HepG2 (cell line): ENCODE data around the gene GATAD2B. TPM values are rescaled to one million over a fixed set of nuclear protein-coding genes. Genes with fewer than 3 reads are reported as not detected.

Experiments used
- ASH2L ChIP-seq: fragments of 300-600, 200-600 bp; sonication (generic); IDR thresholded peaks from 2 replicates; pipeline ENCODE4 v1.7.0; 2017; ENCODE audit warnings: low read depth, mild to moderate bottlenecking, moderate library complexity, mixed read lengths, low read length; ENCODE audit not compliant: insufficient read length
- BCL3 ChIP-seq: sonication (generic); formaldehyde crosslinking; IDR thresholded peaks from 2 replicates; pipeline ENCODE4 v1.5.1; 2020; ENCODE audit warnings: mild to moderate bottlenecking, missing genetic modification reagents, moderate library complexity
- FOSL2 ChIP-seq: sonication (generic); formaldehyde crosslinking; IDR thresholded peaks from 2 replicates; pipeline ENCODE4 v1.4.0; 2020; ENCODE audit warnings: missing genetic modification reagents
- FOXM1 ChIP-seq: sonication (generic); formaldehyde crosslinking; IDR thresholded peaks from 2 replicates; pipeline ENCODE4 v1.5.0; 2020; ENCODE audit warnings: missing genetic modification reagents
- HNRNPH1 ChIP-seq: fragments of 200-400 bp; formaldehyde crosslinking; optimal IDR thresholded peaks from 2 replicates; pipeline ENCODE3; 2017; ENCODE audit warnings: mild to moderate bottlenecking, low read depth, low read length
- KMT2B ChIP-seq: IDR thresholded peaks from 2 replicates; pipeline ENCODE4 v1.6.1; 2016; ENCODE audit warnings: missing genetic modification reagents, missing compliant biosample characterization
- MEF2D ChIP-seq: sonication (generic); formaldehyde crosslinking; IDR thresholded peaks from 2 replicates; pipeline ENCODE4 v1.5.1; 2020; ENCODE audit warnings: mild to moderate bottlenecking, missing genetic modification reagents
- NBN ChIP-seq: fragments of 450-650 bp; conservative IDR thresholded peaks from 2 replicates; pipeline ENCODE4 v1.6.1; 2017
- NCOA5 ChIP-seq: sonication (generic); formaldehyde crosslinking; IDR thresholded peaks from 2 replicates; pipeline ENCODE4 v1.4.0; 2020; ENCODE audit warnings: missing genetic modification reagents
- NFE2 ChIP-seq: sonication (generic); formaldehyde crosslinking; IDR thresholded peaks from 2 replicates; pipeline ENCODE4 v1.4.0; 2020; ENCODE audit warnings: missing genetic modification reagents
- PAX8 ChIP-seq: sonication (generic); formaldehyde crosslinking; IDR thresholded peaks from 2 replicates; pipeline ENCODE4 v1.8.0; 2022; ENCODE audit warnings: mild to moderate bottlenecking, missing genetic modification reagents, borderline replicate concordance
- PLSCR1 ChIP-seq: sonication (generic); formaldehyde crosslinking; IDR thresholded peaks from 2 replicates; pipeline ENCODE4 v1.5.0; 2020; ENCODE audit warnings: missing genetic modification reagents, mild to moderate bottlenecking, borderline replicate concordance
- SAP130 ChIP-seq: IDR thresholded peaks from 2 replicates; pipeline ENCODE4 v1.6.1; 2016; ENCODE audit warnings: low read depth
- SNAI1 ChIP-seq: sonication (generic); formaldehyde crosslinking; IDR thresholded peaks from 2 replicates; pipeline ENCODE4 v1.5.0; 2020; ENCODE audit warnings: mild to moderate bottlenecking, missing genetic modification reagents, borderline replicate concordance
- SNAPC2 ChIP-seq: sonication (generic); formaldehyde crosslinking; IDR thresholded peaks from 2 replicates; pipeline ENCODE4 v1.8.1; 2022; ENCODE audit warnings: mild to moderate bottlenecking, missing genetic modification reagents
- SP1 ChIP-seq, 2 experiments: fragments of 450-650 bp in 1 of 2; sonication (generic) in 1 of 2; formaldehyde crosslinking in 1 of 2; IDR thresholded peaks; 2 replicates each; pipeline versions ENCODE4 v1.4.0 to v1.6.1; 2016 to 2020; ENCODE audit warnings: missing genetic modification reagents in 1 of 2
- TCF7L2 ChIP-seq: IDR thresholded peaks from 2 replicates; pipeline ENCODE4 v1.6.1; 2011; ENCODE audit warnings: mild to moderate bottlenecking, low read depth, low read length, moderate library complexity
- TP53 ChIP-seq: sonication (generic); formaldehyde crosslinking; conservative IDR thresholded peaks from 2 replicates; pipeline ENCODE4 v1.4.0; 2020; ENCODE audit warnings: missing genetic modification reagents
- ZFP36L2 ChIP-seq: sonication (generic); formaldehyde crosslinking; IDR thresholded peaks from 2 replicates; pipeline ENCODE4 v1.4.0; 2020; ENCODE audit warnings: missing genetic modification reagents
- ZHX1 ChIP-seq: sonication (generic); formaldehyde crosslinking; IDR thresholded peaks from 2 replicates; pipeline ENCODE4 v1.8.1; 2022; ENCODE audit warnings: low read depth, mild to moderate bottlenecking, missing genetic modification reagents
- ZKSCAN1 ChIP-seq: fragments of 150-350 bp; IDR thresholded peaks from 2 replicates; pipeline ENCODE4 v1.6.1; 2014; ENCODE audit warnings: low read length
- ZMYM2 ChIP-seq: sonication (generic); formaldehyde crosslinking; IDR thresholded peaks from 2 replicates; pipeline ENCODE4 v1.8.0; 2022; ENCODE audit warnings: mild to moderate bottlenecking, missing genetic modification reagents
- ZNF512 ChIP-seq: sonication (generic); formaldehyde crosslinking; IDR thresholded peaks from 2 replicates; pipeline ENCODE4 v1.4.0; 2020; ENCODE audit warnings: mild to moderate bottlenecking, missing genetic modification reagents
- ZNF589 ChIP-seq: sonication (generic); formaldehyde crosslinking; conservative IDR thresholded peaks from 2 replicates; pipeline ENCODE4 v1.8.0; 2022; ENCODE audit warnings: mild to moderate bottlenecking, moderate library complexity, missing genetic modification reagents
- ZNF720 ChIP-seq: sonication (generic); formaldehyde crosslinking; IDR thresholded peaks from 2 replicates; pipeline ENCODE4 v1.4.0; 2020; ENCODE audit warnings: missing genetic modification reagents
- ZNF740 ChIP-seq: sonication (generic); formaldehyde crosslinking; IDR thresholded peaks from 2 replicates; pipeline ENCODE4 v1.4.0; 2020; ENCODE audit warnings: missing genetic modification reagents
- polyA plus RNA-seq, 8 experiments: library from polyadenylated mRNA; depleted of rRNA in 3 of 8; stranded (reverse) in 7 of 8; unstranded in 1 of 8; fragments of >200 nt; fragmentation: Illumina TruSeq in 4 of 8; extraction: Trizol in 4 of 8; gene quantifications; 2 replicates each; pipeline versions ENCODE4 v1.2.1 to v1.2.3, GENCODE V29; 2011 to 2016; ENCODE audit warnings: low read depth in 4 of 8, missing spikeins in 1 of 8, mixed read lengths in 1 of 8; ENCODE audit not compliant: insufficient read depth in 1 of 8
- total RNA-seq, 5 experiments: library from RNA; depleted of rRNA; stranded (reverse); fragments of >200 nt; fragmentation: Illumina TruSeq; extraction: Trizol; gene quantifications; 2 replicates each; pipeline ENCODE4 v1.2.3, GENCODE V29; 2016; ENCODE audit warnings: low read depth in 1 of 5

Gene GATAD2B
- total and polyA plus RNA-seq, 2 of the 13 experiments (the other 11 are each of a cell fraction or from before 2014, with no cell fraction given), result 3.2 to 5.2 TPM

GRCh38 chr1:153946622-153947241, 24.0 kb upstream of the GATAD2B start, which contains the start of gene DENND4B (continued):
- TF ChIP-seq ZHX1, result no peak
- TF ChIP-seq ZNF589 (CRISPR knock-in tag), result no peak
- TF ChIP-seq FOXM1 (CRISPR knock-in tag), result no peak
- TF ChIP-seq KMT2B (CRISPR knock-in tag), result no peak
- no peak for TF ChIP-seq SNAPC2 (CRISPR knock-in tag)
- no peak for TF ChIP-seq TP53 (CRISPR knock-in tag)
- TF ChIP-seq SP1 (IDR thresholded peaks at IDR 0.05), result no peak
- TF ChIP-seq SP1 (CRISPR knock-in tag; IDR thresholded peaks at IDR 0.05), result 0 out of 2 replicates have a peak, but pooled peaks have one; percentile 35
- no peak for TF ChIP-seq ZNF720 (CRISPR knock-in tag)
- peak; percentile 41 for TF ChIP-seq FOSL2 (CRISPR knock-in tag)
- peak; percentile 68 for TF ChIP-seq SAP130
- no peak for TF ChIP-seq TCF7L2
- TF ChIP-seq NCOA5 (CRISPR knock-in tag), result no peak
- TF ChIP-seq BCL3 (CRISPR knock-in tag), result peak; percentile 26; the same call in 1 of the 2 replicates
- TF ChIP-seq ZKSCAN1, result no peak
- no peak for TF ChIP-seq PLSCR1 (CRISPR knock-in tag)
- TF ChIP-seq ZFP36L2, result 0 out of 2 replicates have a peak, but pooled peaks have one; percentile 54
- 0 out of 2 replicates have a peak, but pooled peaks have one; percentile 58 for TF ChIP-seq MEF2D
- no peak for TF ChIP-seq NFE2 (CRISPR knock-in tag)
- TF ChIP-seq ASH2L, result no peak
- TF ChIP-seq NBN, result no peak
- no peak for TF ChIP-seq PAX8 (CRISPR knock-in tag)
- no peak for TF ChIP-seq ZMYM2 (CRISPR knock-in tag)
- TF ChIP-seq ZNF512, result no peak
- TF ChIP-seq HNRNPH1, result no peak
- no peak for TF ChIP-seq ZNF740 (CRISPR knock-in tag)
- no peak for TF ChIP-seq SNAI1
